H1 (cell line): ENCODE measurements around the gene TLR8. TPM values are rescaled to one million over a fixed set of nuclear protein-coding genes. Genes with fewer than 3 reads are reported as not detected.

Source experiments
- CTCF ChIA-PET: fragments of 300-600 bp; sonication (Branson Sonifier 250); formaldehyde crosslinking; loops from one replicate; lab custom pipeline; 2021; ENCODE audit not compliant: partially characterized antibody; lab: Charles Lee
- POLR2A ChIA-PET: fragments of 300-600 bp; sonication (Branson Sonifier 250); formaldehyde crosslinking; loops from one replicate; lab custom pipeline; 2021; ENCODE audit warnings: inconsistent platforms; ENCODE audit not compliant: partially characterized antibody; lab: Charles Lee
- DNase-seq, 2 experiments: peaks; one replicate each; pipeline versions ENCODE4 v3.0.0 to v3.0.0-alpha.2; 2010 to 2022; ENCODE audit warnings: low spot score in 2 of 2, low read depth in 1 of 2, mixed read lengths in 1 of 2
- FAIRE-seq: peaks from 2 replicates; lab custom pipeline; 2011; peaks lifted over from hg19 to GRCh38; lab: Jason Lieb, UNC
- H2AFZ ChIP-seq: 2 replicates; pipeline ENCODE4 v1.8.1; 2012; ENCODE audit warnings: low read length, inconsistent platforms
- H2AK5ac ChIP-seq: 2 replicates; pipeline ENCODE4 v1.6.1; 2013; ENCODE audit warnings: low read depth, low read length
- H2BK120ac ChIP-seq: replicated peaks from 2 replicates; pipeline ENCODE3; 2013; ENCODE audit warnings: low read depth, low read length, inconsistent platforms
- H2BK12ac ChIP-seq: 2 replicates; pipeline ENCODE4 v1.6.1; 2013; ENCODE audit warnings: low read depth, low read length
- H2BK15ac ChIP-seq: 2 replicates; pipeline ENCODE4 v1.6.1; 2013; ENCODE audit warnings: low read length
- H2BK20ac ChIP-seq: 2 replicates; pipeline ENCODE4 v1.6.1; 2013; ENCODE audit warnings: low read length
- H2BK5ac ChIP-seq: 2 replicates; pipeline ENCODE4 v1.6.1; 2013; ENCODE audit warnings: low read depth, low read length
- H3K14ac ChIP-seq: 2 replicates; pipeline ENCODE4 v1.6.1; 2013; ENCODE audit warnings: inconsistent platforms; ENCODE audit not compliant: insufficient read length
- H3K18ac ChIP-seq: 2 replicates; pipeline ENCODE4 v1.6.1; 2013; ENCODE audit warnings: low read length; ENCODE audit errors: extremely low read depth
- H3K23ac ChIP-seq: 2 replicates; pipeline ENCODE4 v1.6.1; 2013; ENCODE audit warnings: inconsistent platforms; ENCODE audit not compliant: insufficient read length
- H3K23me2 ChIP-seq: 2 replicates; pipeline ENCODE4 v1.6.1; 2013; ENCODE audit warnings: low read depth, low read length
- H3K27ac ChIP-seq: 2 replicates; pipeline ENCODE4 v1.6.1; 2011; ENCODE audit warnings: low read depth, low read length, inconsistent platforms
- H3K27me3 ChIP-seq, 4 experiments: replicated peaks in 1 of 4; 1 replicate in 1 of 4; 2 replicates in 3 of 4; pipeline versions ENCODE4 v1.6.1 to v1.8.1; 2011 to 2013; ENCODE audit warnings: low read length in 3 of 4, mild to moderate bottlenecking in 3 of 4, inconsistent platforms in 2 of 4, mixed read lengths in 2 of 4, moderate library complexity in 1 of 4; ENCODE audit not compliant: control insufficient read depth in 3 of 4, insufficient read depth in 3 of 4; ENCODE audit errors: extremely low read depth in 1 of 4
- H3K36me3 ChIP-seq, 4 experiments: 2 replicates each; pipeline versions ENCODE4 v1.6.1 to v1.8.1; 2011 to 2013; ENCODE audit warnings: mild to moderate bottlenecking in 4 of 4, low read length in 3 of 4, moderate library complexity in 2 of 4, control low read depth in 1 of 4, inconsistent platforms in 1 of 4; ENCODE audit not compliant: insufficient read depth in 4 of 4, control insufficient read depth in 2 of 4
- H3K4ac ChIP-seq: replicated peaks from 2 replicates; pipeline ENCODE3; 2013; ENCODE audit warnings: low read length, low read depth, mixed read lengths, inconsistent platforms; ENCODE audit not compliant: insufficient read length
- H3K4me1 ChIP-seq, 4 experiments: replicated peaks in 1 of 4; 1 replicate in 1 of 4; 2 replicates in 3 of 4; pipeline versions ENCODE4 v1.6.1 to v1.8.1; 2011 to 2013; ENCODE audit warnings: low read length in 3 of 4, inconsistent platforms in 2 of 4, mixed read lengths in 1 of 4; ENCODE audit not compliant: insufficient read depth in 4 of 4, control insufficient read depth in 3 of 4
- H3K4me2 ChIP-seq, 2 experiments: 2 replicates each; pipeline versions ENCODE4 v1.6.1 to v1.8.1; 2011 to 2013; ENCODE audit warnings: low read depth in 2 of 2, low read length in 2 of 2, control low read depth in 1 of 2, inconsistent platforms in 1 of 2, mild to moderate bottlenecking in 1 of 2; ENCODE audit not compliant: insufficient read depth in 1 of 2
- H3K4me3 ChIP-seq, 4 experiments: fragments of 200-600, 300-600 bp in 1 of 4; sonication (generic), shearing (Covaris generic), sonication (Bioruptor Twin) in 1 of 4; 2 replicates each; pipeline versions ENCODE4 v1.5.1 to v1.8.1; 2011 to 2016; ENCODE audit warnings: low read length in 4 of 4, low read depth in 3 of 4, control low read depth in 2 of 4, inconsistent platforms in 2 of 4, mild to moderate bottlenecking in 2 of 4, mixed read lengths in 1 of 4, moderate library complexity in 1 of 4; ENCODE audit not compliant: insufficient read depth in 2 of 4; ENCODE audit errors: extremely low read depth in 1 of 4
- H3K56ac ChIP-seq: replicated peaks from 2 replicates; pipeline ENCODE3; 2013; ENCODE audit warnings: low read depth, mild to moderate bottlenecking, mixed read lengths, low read length, inconsistent platforms; ENCODE audit not compliant: insufficient read length
- H3K79me1 ChIP-seq: 2 replicates; pipeline ENCODE4 v1.6.1; 2013; ENCODE audit warnings: low read depth, low read length, control low read depth
- H3K79me2 ChIP-seq, 2 experiments: 2 replicates each; pipeline versions ENCODE4 v1.6.1 to v1.8.1; 2012 to 2013; ENCODE audit warnings: low read length in 2 of 2, mild to moderate bottlenecking in 2 of 2, inconsistent platforms in 1 of 2; ENCODE audit not compliant: insufficient read depth in 2 of 2, control insufficient read depth in 1 of 2
- H3K9ac ChIP-seq, 4 experiments: replicated peaks in 1 of 4; 1 replicate in 1 of 4; 2 replicates in 3 of 4; pipeline versions ENCODE4 v1.6.1 to v1.8.1; 2011 to 2013; ENCODE audit warnings: low read depth in 3 of 4, low read length in 3 of 4, control low read depth in 2 of 4, mild to moderate bottlenecking in 2 of 4, moderate library complexity in 2 of 4, inconsistent platforms in 1 of 4; ENCODE audit errors: extremely low read depth in 1 of 4
- H3K9me3 ChIP-seq, 2 experiments: 2 replicates each; pipeline versions ENCODE4 v1.6.1 to v1.8.1; 2012 to 2013; ENCODE audit warnings: mild to moderate bottlenecking in 2 of 2, moderate library complexity in 2 of 2, control low read depth in 1 of 2, inconsistent platforms in 1 of 2, low read depth in 1 of 2, low read length in 1 of 2, mixed read lengths in 1 of 2; ENCODE audit not compliant: insufficient read depth in 2 of 2
- H4K20me1 ChIP-seq, 2 experiments: replicated peaks in 1 of 2; 2 replicates each; pipeline versions ENCODE3 to v1.8.1; 2011 to 2013; ENCODE audit warnings: inconsistent platforms in 2 of 2, low read length in 2 of 2, mild to moderate bottlenecking in 1 of 2; ENCODE audit not compliant: insufficient read depth in 2 of 2, control insufficient read depth in 1 of 2
- H4K5ac ChIP-seq: 2 replicates; pipeline ENCODE4 v1.6.1; 2013; ENCODE audit warnings: low read length, low read depth, mixed read lengths, inconsistent platforms; ENCODE audit not compliant: insufficient read length
- H4K8ac ChIP-seq: 2 replicates; pipeline ENCODE4 v1.8.0; 2013; ENCODE audit warnings: mild to moderate bottlenecking, moderate library complexity, low read length, inconsistent platforms; ENCODE audit not compliant: insufficient read depth; ENCODE audit errors: extremely low read depth
- H4K91ac ChIP-seq: replicated peaks from 2 replicates; pipeline ENCODE3; 2013; ENCODE audit warnings: low read length, mixed read lengths, inconsistent platforms; ENCODE audit not compliant: insufficient read length
- ASH2L ChIP-seq: fragments of 200-600, 300-600 bp; sonication (generic); IDR thresholded peaks from one replicate; pipeline ENCODE4 v1.7.1; 2017; ENCODE audit warnings: low read length
- ATF2 ChIP-seq: IDR thresholded peaks from 2 replicates; pipeline ENCODE4 v1.6.1; 2012; ENCODE audit warnings: low read length, inconsistent platforms
- CEBPB ChIP-seq: IDR thresholded peaks from 2 replicates; pipeline ENCODE4 v1.6.1; 2012; ENCODE audit warnings: low read depth, low read length
- CHD1 ChIP-seq: IDR thresholded peaks from 2 replicates; pipeline ENCODE4 v1.6.1; 2012; ENCODE audit warnings: low read depth, low read length, improper control_type of control experiment
- CTCF ChIP-seq, 3 experiments: IDR thresholded peaks; 1 replicate in 2 of 3; 2 replicates in 1 of 3; pipeline versions ENCODE4 v1.5.1 to v1.6.1; 2011; ENCODE audit warnings: low read length in 3 of 3, mild to moderate bottlenecking in 3 of 3, inconsistent platforms in 2 of 3, low read depth in 1 of 3, moderate library complexity in 1 of 3; ENCODE audit not compliant: insufficient read depth in 1 of 3; ENCODE audit errors: control extremely low read depth in 1 of 3
- FOSL1 ChIP-seq: IDR thresholded peaks from 2 replicates; pipeline ENCODE4 v1.6.1; 2011; ENCODE audit warnings: mild to moderate bottlenecking, low read depth, low read length, moderate library complexity; ENCODE audit not compliant: insufficient read depth
- KDM4A ChIP-seq: IDR thresholded peaks from one replicate; pipeline ENCODE4 v1.7.1; 2012; ENCODE audit warnings: low read depth, mild to moderate bottlenecking, moderate library complexity, low read length, inconsistent platforms; ENCODE audit not compliant: severe bottlenecking
- POLR2A ChIP-seq, 2 experiments: IDR thresholded peaks; 1 replicate in 1 of 2; 2 replicates in 1 of 2; pipeline ENCODE4 v1.6.1; 2011; ENCODE audit warnings: low read depth in 2 of 2, low read length in 2 of 2, mild to moderate bottlenecking in 2 of 2; ENCODE audit errors: control extremely low read depth in 1 of 2
- SP4 ChIP-seq: IDR thresholded peaks from 2 replicates; pipeline ENCODE4 v1.6.1; 2012; ENCODE audit warnings: low read length, inconsistent platforms
- TAF1 ChIP-seq: IDR thresholded peaks from 2 replicates; pipeline ENCODE4 v1.6.1; 2011; ENCODE audit warnings: mild to moderate bottlenecking, low read depth, low read length
- WGBS, 2 experiments: shearing (Covaris generic) in 1 of 2; methylation state at CpG; one replicate each; pipeline versions ENCODE4 v1.1.6 to v1.1.7; 2013 to 2015; ENCODE audit warnings: low lambda C conversion rate in 2 of 2, mixed read lengths in 2 of 2, inconsistent platforms in 1 of 2, low coverage in 1 of 2, missing lambda C conversion rate in 1 of 2; ENCODE audit not compliant: insufficient replicate concordance in 2 of 2, insufficient coverage in 1 of 2, insufficient read length in 1 of 2; ENCODE audit errors: extremely low coverage in 1 of 2, missing lambda C conversion rate in 1 of 2; 5-methylcytosine and 5-hydroxymethylcytosine counted together
- polyA plus RNA-seq, 7 experiments: library from polyadenylated mRNA; depleted of rRNA in 3 of 7; stranded (reverse) in 5 of 7; unstranded in 2 of 7; fragments of >200 nt in 5 of 7; fragments of 200-250 nt in 2 of 7; gene quantifications; 1 replicate in 5 of 7; 2 replicates in 1 of 7; 4 replicates in 1 of 7; pipeline versions ENCODE4 v1.2.1 to v1.2.3, GENCODE V29; 2011 to 2013; ENCODE audit warnings: missing spikeins in 2 of 7, mixed read lengths in 2 of 7
- total RNA-seq: library from RNA; stranded (reverse); fragmentation: NEBNext Ultra II Directional; extraction: Animal tissue kit (Norgen Biotek cat#: 25700); gene quantifications from 2 replicates; pipeline ENCODE4 v1.2.1, GENCODE V29; 2021

The TLR8 gene
- total and polyA plus RNA-seq, 2 of the 8 experiments (the other 6 are each of a cell fraction or from before 2014, with no cell fraction given), result not detected

GRCh38 chrX:12912791-12913482, 6.5 kb downstream of the TLR8 start:
- Histone ChIP-seq H3K79me2 (no peaks in the 10 kb centered on the region), H3K23me2 (no peaks in the 10 kb centered on the region), H3K79me1 (no peaks in the 10 kb centered on the region), H4K8ac (no peak overlapping the region), H3K9ac (no peak overlapping the region), H4K20me1 (no peaks in the 10 kb centered on the region), H3K23ac (no peak overlapping the region), H2BK15ac (no peak overlapping the region), H3K27me3 (no peaks in the 10 kb centered on the region), H3K4me2 (no peak overlapping the region), H2BK5ac (no peak overlapping the region), H2BK120ac (no peak overlapping the region), H2BK20ac (no peak overlapping the region), H3K18ac (no peak overlapping the region), H3K27ac (no peak overlapping the region), H2AK5ac (no peak overlapping the region), H3K4me1 (no peaks in the 10 kb centered on the region), H3K4ac (no peak overlapping the region), H4K91ac (no peak overlapping the region), H3K9me3 (no peaks in the 10 kb centered on the region), H4K5ac (no peak overlapping the region), H2BK12ac (no peak overlapping the region), H3K56ac (no peak overlapping the region), H3K36me3 (no peaks in the 10 kb centered on the region), H2AFZ (no peak overlapping the region), H3K14ac (no peak overlapping the region), H3K4me3 (no peak overlapping the region)
- POLR2A ChIA-PET, result no interaction called here
- FAIRE-seq (no peak), DNase-seq (no peak)
- CTCF ChIA-PET, result interaction anchor here (1.1 to 2.3 kb wide), 2 partner anchors 12 to 98 kb away, joined by 4 to 6 read pairs; no protein-coding TSS in a partner anchor
- WGBS, 2 experiments, result 95% methylated on average over 5 of the region's 5 CpGs; no CpG with 5 or more reads in 1 of the 2 experiments
- TF ChIP-seq SP4, result no peak
- no peak for TF ChIP-seq ATF2
- TF ChIP-seq FOSL1, result no peak
- no peak for TF ChIP-seq POLR2A (IDR thresholded peaks at IDR 0.05; ENCODE audit: control extremely low read depth in 1 of 2, low read depth in 2 of 2, low read length in 2 of 2)
- TF ChIP-seq CHD1, result no peak
- peak in 1 of 3 experiments; percentile 18; a peak in 1 of 4 replicates for TF ChIP-seq CTCF (IDR thresholded peaks at IDR 0.05; ENCODE audit: control extremely low read depth in 1 of 3, insufficient read depth in 1 of 3, low read depth in 1 of 3, low read length in 3 of 3)
- TF ChIP-seq CEBPB, result no peak
- TF ChIP-seq TAF1, result no peak
- no peak for TF ChIP-seq ASH2L
- TF ChIP-seq KDM4A, result no peak
